Activated T-cell treated with anti-CD3 and anti-CD28 coated beads, Interleukin-2, amount 50 U/mL, for 48 hours (primary cell): ENCODE results near the gene SPINT3.
"Not testable (repeated sequence)": the region's sequence is repeated elsewhere in the genome, so short reads cannot be mapped to it uniquely, and the experiment has no call there.

Experiments
- DNase-seq, 2 experiments: peaks; one replicate each; pipeline ENCODE4 v3.0.0-alpha.2; 2020

Gene SPINT3

GRCh38 chr20:45501600-45501999 lies 13.8 kb downstream of the SPINT3 start:
- DNase-seq, result no peak

DNA sequence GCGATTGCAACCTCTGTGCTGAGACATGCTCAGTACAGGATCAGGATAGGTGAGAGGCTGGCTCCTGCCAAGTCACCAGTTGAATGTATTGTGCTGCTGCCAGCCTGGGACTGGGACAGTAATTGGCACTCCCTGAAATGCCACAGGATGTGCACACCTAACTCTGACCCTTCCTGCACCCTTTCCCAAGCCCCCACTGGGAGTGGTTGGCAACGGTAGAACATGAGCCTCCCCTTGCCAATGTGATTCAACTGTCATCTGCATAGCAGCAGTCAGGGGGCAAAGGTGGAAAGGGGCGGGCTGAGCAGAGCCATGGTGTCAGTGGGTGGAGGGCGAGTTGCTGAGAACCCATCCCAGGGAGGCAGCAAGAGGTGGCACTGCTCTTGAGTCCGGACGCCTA lies 15.4 kb downstream of the SPINT3 start:
- DNase-seq, result no peak

DNA sequence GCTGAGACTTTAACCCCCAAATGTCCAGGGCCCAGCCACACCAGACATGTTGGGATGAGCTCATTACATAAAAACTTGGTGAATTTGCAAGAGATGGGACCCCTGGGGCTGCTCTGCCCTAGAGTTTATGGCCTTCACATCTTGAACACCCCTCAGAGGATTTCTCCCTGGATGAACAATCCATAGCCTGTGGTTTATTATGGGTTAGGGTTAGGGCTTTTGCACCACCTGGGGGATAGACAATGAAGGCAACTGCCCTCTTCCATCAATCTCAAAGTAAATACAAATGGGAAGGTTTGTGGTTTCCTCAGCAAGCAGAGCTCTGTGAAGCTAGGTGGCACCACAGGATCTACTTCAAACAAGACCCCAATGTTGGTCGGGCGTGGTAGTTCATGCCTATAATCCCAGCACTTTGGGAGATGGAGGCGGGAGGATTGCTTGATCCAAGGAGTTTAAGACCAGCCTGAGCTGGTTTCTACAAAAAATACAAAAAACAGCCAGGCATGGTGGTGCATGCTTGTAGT lies 17.4 kb downstream of the SPINT3 start:
- DNase-seq, result no peak

- no peak for DNase-seq
These were observed 19.3 kb downstream of the SPINT3 start for GRCh38 chr20:45496166-45496565.

- no peak for DNase-seq
These were observed 19.9 kb downstream of the SPINT3 start for GRCh38 chr20:45495501-45495941.

DNA sequence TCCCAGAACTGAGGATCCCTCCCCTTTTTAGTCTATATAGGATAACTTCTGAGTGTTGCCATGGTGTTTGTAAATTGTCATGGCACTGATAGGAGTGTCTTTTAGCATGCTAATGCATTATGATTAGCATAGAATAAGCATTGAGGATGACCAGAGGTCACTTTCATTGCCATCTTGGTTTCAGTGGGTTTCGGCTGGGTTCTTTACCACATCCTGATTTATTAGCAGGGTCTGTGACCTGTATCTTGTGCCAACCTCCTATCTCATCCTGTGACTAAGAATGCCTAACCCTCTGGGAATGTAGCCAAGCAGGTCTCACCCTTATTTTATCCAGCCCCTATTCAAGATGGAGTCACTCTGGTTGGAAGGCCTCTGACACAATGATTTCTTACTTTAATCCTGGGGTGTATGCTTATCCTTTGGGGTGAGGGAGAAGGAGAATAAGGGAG lies 26.3 kb downstream of the SPINT3 start:
- DNase-seq, result no peak

GRCh38 chr20:45487231-45487635 lies 28.2 kb downstream of the SPINT3 start:
- DNase-seq, result no peak

GRCh38 chr20:45485388-45485787 lies 30.0 kb downstream of the SPINT3 start:
- no peak for DNase-seq

DNA sequence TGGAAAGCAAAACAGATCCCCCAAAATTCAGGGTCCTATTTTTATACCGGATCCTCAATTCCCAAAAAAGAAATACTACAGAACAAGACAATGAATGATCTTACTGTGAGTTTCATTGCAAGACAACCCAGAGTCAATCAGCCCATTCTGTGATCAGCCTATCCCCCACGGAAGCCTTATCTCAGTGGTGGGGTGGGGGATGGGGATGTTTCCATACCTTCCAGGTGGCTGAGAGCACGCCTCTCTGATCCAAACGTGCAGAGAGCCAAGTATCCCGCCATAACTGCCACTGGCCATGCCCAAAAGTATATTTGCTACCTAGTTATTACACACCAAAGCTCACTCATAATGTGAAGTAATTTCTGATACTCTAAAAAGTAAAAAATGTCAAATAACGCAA lies 30.7 kb downstream of the SPINT3 start:
- DNase-seq, result no peak

GRCh38 chr20:45479822-45480221 lies 35.6 kb downstream of the SPINT3 start:
- DNase-seq, result no peak

- not testable (repeated sequence) for DNase-seq
These were observed 37.8 kb downstream of the SPINT3 start for GRCh38 chr20:45477530-45478148.

- not testable (repeated sequence) for DNase-seq
These were observed 43.1 kb downstream of the SPINT3 start for GRCh38 chr20:45472286-45472685.

DNA sequence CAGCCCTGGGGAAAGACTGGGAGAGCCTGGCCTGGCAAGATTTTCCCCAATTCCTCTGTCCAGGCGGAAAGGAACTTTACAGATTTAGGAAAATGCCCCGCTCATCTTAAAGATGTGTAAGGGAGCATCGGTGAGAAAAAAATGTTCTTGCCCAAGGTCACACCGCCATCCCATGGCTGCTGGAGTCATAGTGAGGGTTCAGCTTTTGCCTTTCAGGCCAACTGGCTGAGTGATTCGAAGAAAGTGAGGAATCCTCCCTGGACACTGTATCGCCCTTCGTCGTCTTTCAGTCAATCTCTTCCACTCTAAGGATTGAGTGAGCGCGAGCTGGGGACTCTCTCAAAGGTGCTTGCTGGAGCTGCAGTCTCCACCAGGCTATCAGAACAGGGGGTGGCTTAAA lies 44.5 kb downstream of the SPINT3 start:
- no peak for DNase-seq

DNA sequence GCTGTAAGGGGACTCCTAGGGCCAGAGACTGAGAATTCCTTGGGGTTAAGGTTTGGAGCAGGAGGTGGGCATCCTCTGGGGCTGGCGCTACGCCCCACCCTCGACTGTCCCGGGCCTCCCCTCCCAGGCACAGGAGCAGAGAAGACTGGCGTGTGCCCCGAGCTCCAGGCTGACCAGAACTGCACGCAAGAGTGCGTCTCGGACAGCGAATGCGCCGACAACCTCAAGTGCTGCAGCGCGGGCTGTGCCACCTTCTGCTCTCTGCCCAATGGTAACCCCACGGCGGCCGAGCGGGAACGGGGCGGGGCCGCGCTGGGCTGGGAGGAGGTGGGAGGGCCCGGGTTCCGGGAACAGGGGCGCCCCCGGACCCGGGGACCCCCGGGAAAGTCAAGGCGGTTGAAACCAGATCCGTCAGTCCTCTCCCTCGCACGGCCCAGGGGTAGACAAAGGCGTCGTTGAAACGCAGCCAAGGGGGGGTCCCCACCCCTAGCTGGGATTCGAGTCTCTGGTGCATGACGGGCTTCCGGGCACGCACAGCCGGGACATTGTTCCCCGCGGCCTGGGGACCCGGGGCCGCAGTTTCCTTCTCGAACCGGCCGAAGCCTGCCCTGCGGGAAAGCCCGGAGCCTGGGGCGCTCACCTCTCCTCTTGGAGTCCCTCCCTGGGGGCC lies 45.0 kb downstream of the SPINT3 start:
- peak; percentile 49 for DNase-seq

DNA sequence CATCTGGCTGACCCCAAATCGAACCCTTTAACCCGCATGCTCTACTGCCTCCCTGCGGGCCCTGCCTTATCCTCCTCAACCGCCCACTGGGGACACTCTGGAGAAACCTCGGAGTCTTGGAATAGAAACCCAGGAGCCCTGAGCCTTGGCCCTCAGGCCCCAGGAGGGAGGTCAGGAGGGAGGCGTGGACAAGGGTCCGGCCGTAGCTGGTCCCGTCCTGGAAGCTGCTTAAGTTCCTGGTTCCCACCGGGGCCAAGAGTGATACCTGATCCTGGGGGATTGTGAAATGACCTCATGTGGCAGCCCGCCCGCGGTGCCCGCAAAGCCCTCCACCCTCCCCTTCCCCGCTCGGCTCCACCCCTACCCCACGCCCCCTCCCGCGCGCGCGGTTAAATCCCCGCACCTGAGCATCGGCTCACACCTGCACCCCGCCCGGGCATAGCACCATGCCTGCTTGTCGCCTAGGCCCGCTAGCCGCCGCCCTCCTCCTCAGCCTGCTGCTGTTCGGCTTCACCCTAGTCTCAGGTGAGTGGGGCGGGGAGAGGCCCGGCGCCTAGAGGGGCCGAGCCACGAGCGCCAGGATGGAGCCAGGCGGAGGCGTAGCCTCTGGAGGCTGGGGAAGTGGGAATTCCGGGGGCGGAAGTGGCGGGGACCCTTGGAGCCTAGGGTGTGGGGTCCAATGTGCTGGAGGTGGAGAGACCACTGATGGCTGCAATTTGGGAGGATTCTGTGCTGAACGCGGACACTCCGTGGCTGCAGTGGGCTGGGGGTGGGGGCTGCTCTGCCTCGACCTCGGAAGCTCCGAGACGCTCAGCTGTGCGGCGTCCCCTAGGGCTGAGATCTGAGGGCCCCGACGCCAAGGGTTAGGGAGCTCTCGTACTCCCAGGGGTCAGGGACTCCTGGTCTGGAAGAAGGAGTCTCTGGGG lies 45.8 kb downstream of the SPINT3 start, which contains the start of gene WFDC2:
Gene WFDC2 (plus strand): TSS at position 418 of the 926 bp plus-strand sequence. CDS start 29 bp downstream, at position 447.
- no peak for DNase-seq

DNA sequence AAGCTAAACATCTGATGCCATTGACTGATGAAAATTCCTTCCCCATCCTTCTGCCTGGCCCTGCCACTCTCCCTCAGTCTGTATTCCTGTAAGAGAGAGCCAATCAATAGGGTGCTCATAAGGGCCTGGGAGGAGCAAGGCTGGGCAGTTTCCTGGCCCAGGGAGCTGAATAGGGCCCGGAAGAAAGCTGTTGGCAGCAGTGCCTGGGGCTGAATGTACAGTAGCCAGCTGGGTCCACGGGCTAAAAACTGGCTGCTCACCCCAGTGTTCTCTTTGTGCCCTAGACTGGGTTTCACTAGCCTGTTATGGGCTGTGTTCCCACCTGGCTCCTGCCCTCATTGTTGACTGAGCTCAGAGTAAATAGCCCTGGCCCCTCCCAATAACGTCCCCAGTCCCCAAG lies 47.6 kb downstream of the SPINT3 start:
- DNase-seq, result no peak

DNA sequence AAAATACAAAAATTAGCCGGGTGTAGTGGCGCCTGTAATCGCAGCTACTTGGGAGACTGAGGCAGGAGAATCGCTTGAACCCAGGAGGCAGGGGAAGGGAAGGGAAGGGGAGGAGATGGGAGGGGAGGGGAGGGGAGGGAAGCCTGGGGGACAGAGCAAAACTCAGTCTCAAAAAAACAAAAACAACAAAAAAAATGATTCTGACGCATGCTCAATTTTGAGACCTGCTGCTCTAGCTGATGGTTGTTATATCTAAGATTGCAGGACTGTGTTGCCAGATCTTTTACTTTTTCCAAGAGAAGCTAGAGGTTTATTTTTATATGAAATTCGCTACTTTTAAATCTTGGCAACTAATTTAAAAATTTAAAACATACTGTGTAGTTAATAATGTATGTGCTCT lies 48.2 kb downstream of the SPINT3 start:
- no peak for DNase-seq

DNA sequence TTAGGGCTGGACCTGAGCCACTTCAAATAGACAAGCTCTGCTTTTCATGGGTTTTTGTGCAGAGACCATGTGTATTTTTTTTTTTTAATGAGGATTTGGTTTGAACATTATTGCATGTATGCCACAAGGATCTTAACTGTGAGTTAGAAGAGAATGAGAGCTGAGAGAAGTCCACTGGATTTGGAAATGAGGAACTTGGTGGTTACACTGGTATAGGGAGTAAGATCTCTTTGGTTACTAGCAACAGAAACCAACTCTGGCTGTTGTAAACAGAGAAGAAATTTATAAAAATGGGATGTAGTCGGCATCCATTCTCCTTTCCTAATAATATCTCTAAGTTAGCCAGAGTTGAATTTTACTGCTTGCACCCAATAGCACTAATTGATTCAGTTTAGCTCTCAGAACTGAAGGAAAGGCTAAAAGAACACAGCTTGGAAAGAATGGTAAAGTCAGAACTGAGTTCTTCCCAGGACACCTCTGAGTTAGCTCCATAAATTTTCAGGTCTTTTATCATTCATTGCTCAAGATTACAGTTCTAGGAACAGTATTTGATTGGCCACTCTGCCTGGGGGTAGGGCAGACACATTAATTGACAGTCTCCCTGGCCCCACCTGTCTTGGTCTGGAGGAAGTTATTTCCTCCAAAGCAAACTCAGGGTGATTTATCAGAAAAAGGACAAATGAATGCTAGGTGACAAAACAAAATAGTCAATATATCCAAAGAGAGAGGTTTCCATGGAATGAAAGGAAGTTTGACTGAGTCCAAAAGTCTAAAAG lies 49.7 kb downstream of the SPINT3 start:
- DNase-seq, result no peak

DNA sequence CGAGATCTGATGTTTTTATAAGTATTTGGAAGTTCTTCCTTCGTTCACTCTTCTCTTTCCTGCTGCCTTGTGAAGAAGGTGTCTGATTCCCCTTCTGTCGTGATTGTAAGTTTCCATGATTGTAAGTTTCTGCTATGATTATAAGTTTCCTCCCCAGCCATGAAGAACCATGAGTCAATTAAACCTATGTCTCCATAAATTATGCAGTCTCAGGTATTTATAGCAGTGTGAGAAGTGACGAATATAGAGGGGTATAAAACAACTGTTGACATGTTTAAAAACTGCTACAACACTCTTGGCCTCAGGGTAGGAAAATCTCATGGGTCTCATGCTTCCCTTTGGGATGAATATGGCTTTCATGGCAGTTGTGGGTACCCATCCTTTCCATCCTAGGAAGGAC lies 51.7 kb downstream of the SPINT3 start:
- no peak for DNase-seq

DNA sequence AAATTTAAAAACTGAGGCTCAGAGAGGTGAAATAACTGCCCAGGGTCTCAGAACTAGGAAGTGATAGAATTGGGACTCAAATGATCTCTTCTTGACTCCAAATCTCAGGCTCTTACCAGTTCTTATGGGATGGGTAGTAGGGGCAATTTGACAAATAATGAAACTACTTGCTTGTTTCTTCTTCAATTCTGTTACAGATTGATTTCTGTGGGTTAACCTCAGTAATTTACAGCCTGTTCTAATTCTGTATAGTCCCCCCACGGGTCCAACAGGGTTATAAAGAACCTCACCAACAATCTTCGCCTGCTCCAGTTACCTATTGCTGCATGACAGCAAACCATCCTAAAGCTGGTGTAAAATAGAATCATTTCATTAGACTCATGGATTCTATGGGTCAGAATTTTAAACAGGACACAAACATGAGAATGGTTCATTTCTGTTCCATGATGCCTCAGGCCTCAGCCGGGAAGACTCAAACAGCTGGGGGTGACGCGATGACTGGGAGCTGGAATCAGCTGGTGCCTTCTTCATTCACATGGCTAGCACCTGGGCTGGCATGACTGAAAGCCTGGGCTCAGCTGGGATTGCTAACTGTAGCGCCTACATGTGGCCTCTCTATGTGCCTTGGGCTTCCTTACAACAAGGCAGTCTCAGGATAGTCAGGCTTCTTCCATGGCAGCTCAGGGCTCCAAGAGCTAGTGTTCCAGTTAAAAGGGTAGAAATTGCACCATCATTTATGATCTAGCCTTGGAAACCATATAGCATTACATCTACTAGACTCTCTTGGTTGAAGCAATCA lies 52.5 kb downstream of the SPINT3 start:
- no peak for DNase-seq
